HepG2 (cell line): ENCODE results near the gene SAA1. TPM values are rescaled to one million over a fixed set of nuclear protein-coding genes. Genes with fewer than 3 reads are reported as not detected.

Experiments
- ARID2 ChIP-seq: sonication (generic); formaldehyde crosslinking; IDR thresholded peaks from 2 replicates; pipeline ENCODE4 v1.8.1; 2022; ENCODE audit warnings: mild to moderate bottlenecking, missing genetic modification reagents, borderline replicate concordance
- ATF2 ChIP-seq: sonication (generic); formaldehyde crosslinking; IDR thresholded peaks from 2 replicates; pipeline ENCODE4 v1.4.0; 2020; ENCODE audit warnings: missing genetic modification reagents
- HDAC2 ChIP-seq: sonication (generic); formaldehyde crosslinking; IDR thresholded peaks from 2 replicates; pipeline ENCODE4 v1.4.0; 2020; ENCODE audit warnings: missing genetic modification reagents
- KMT2B ChIP-seq: IDR thresholded peaks from 2 replicates; pipeline ENCODE4 v1.6.1; 2016; ENCODE audit warnings: missing genetic modification reagents, missing compliant biosample characterization
- PHF21A ChIP-seq: sonication (generic); formaldehyde crosslinking; IDR thresholded peaks from 2 replicates; pipeline ENCODE4 v1.5.0; 2020; ENCODE audit warnings: mild to moderate bottlenecking, missing genetic modification reagents
- SOX5 ChIP-seq: IDR thresholded peaks from 2 replicates; pipeline ENCODE4 v1.6.1; 2016; ENCODE audit warnings: borderline replicate concordance
- TAF1 ChIP-seq: sonication (generic); formaldehyde crosslinking; IDR thresholded peaks from 2 replicates; pipeline ENCODE4 v1.4.0; 2020; ENCODE audit warnings: missing genetic modification reagents
- ZFX ChIP-seq: sonication (generic); formaldehyde crosslinking; IDR thresholded peaks from 2 replicates; pipeline ENCODE4 v1.4.0; 2020; ENCODE audit warnings: mild to moderate bottlenecking, low read depth, missing genetic modification reagents, moderate library complexity
- ZNF407 ChIP-seq: sonication (generic); formaldehyde crosslinking; IDR thresholded peaks from one replicate; pipeline ENCODE4 v1.5.1; 2020; ENCODE audit warnings: mild to moderate bottlenecking, missing genetic modification reagents; ENCODE audit errors: not compliant biosample characterization
- ZNF670 ChIP-seq: sonication (generic); formaldehyde crosslinking; IDR thresholded peaks from 2 replicates; pipeline ENCODE4 v1.8.0; 2022; ENCODE audit warnings: mild to moderate bottlenecking, missing genetic modification reagents, borderline replicate concordance
- ZNF781 ChIP-seq: sonication (generic); formaldehyde crosslinking; IDR thresholded peaks from 2 replicates; pipeline ENCODE4 v1.5.1; 2020; ENCODE audit warnings: borderline replicate concordance, mild to moderate bottlenecking, missing genetic modification reagents; ENCODE audit errors: not compliant biosample characterization
- polyA plus RNA-seq, 8 experiments: library from polyadenylated mRNA; depleted of rRNA in 3 of 8; stranded (reverse) in 7 of 8; unstranded in 1 of 8; fragments of >200 nt; fragmentation: Illumina TruSeq in 4 of 8; extraction: Trizol in 4 of 8; gene quantifications; 2 replicates each; pipeline versions ENCODE4 v1.2.1 to v1.2.3, GENCODE V29; 2011 to 2016; ENCODE audit warnings: low read depth in 4 of 8, missing spikeins in 1 of 8, mixed read lengths in 1 of 8; ENCODE audit not compliant: insufficient read depth in 1 of 8
- total RNA-seq, 5 experiments: library from RNA; depleted of rRNA; stranded (reverse); fragments of >200 nt; fragmentation: Illumina TruSeq; extraction: Trizol; gene quantifications; 2 replicates each; pipeline ENCODE4 v1.2.3, GENCODE V29; 2016; ENCODE audit warnings: low read depth in 1 of 5
- TF ChIP-seq, protein P1 (sequence below): sonication (generic); formaldehyde crosslinking; IDR thresholded peaks from 2 replicates; pipeline ENCODE4 v1.8.1; 2023; ENCODE audit warnings: mild to moderate bottlenecking, inconsistent platforms, moderate library complexity, missing genetic modification reagents, borderline replicate concordance
- TF ChIP-seq, protein P2 (sequence below): IDR thresholded peaks from 2 replicates; pipeline ENCODE4 v1.4.0; 2020; ENCODE audit warnings: mild to moderate bottlenecking, missing genetic modification reagents

The SAA1 gene
- total and polyA plus RNA-seq, 2 of the 13 experiments (the other 11 are each of a cell fraction or from before 2014, with no cell fraction given) = not detected

GRCh38 chr11:18236664-18237356, 29.3 kb upstream of the SAA1 start, which contains the start of gene SAA4 (continued):
- TF ChIP-seq ZNF407 (CRISPR knock-in tag) (no peak), ZNF781 (no peak), HDAC2 (CRISPR knock-in tag) (peak; percentile 34), ATF2 (CRISPR knock-in tag) (peak; percentile 86), ZNF670 (peak; percentile 38; the same call in 1 of the 2 replicates), PHF21A (CRISPR knock-in tag) (no peak), ARID2 (no peak), TAF1 (CRISPR knock-in tag) (peak; percentile 41; the same call in 1 of the 2 replicates), ZFX (no peak), SOX5 (peak; percentile 71; the same call in 1 of the 2 replicates), KMT2B (peak; percentile 52; the same call in 1 of the 2 replicates)
- TF ChIP-seq, protein P1, sequence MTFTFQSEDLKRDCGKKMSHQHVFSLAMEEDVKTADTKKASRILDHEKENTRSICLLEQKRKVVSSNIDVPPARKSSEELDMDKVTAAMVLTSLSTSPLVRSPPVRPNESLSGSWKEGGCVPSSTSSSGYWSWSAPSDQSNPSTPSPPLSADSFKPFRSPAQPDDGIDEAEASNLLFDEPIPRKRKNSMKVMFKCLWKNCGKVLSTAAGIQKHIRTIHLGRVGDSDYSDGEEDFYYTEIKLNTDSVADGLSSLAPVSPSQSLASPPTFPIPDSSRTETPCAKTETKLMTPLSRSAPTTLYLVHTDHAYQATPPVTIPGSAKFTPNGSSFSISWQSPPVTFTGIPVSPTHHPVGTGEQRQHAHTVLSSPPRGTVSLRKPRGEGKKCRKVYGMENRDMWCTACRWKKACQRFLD (CRISPR knock-in tag) = no peak
- TF ChIP-seq, protein P2, sequence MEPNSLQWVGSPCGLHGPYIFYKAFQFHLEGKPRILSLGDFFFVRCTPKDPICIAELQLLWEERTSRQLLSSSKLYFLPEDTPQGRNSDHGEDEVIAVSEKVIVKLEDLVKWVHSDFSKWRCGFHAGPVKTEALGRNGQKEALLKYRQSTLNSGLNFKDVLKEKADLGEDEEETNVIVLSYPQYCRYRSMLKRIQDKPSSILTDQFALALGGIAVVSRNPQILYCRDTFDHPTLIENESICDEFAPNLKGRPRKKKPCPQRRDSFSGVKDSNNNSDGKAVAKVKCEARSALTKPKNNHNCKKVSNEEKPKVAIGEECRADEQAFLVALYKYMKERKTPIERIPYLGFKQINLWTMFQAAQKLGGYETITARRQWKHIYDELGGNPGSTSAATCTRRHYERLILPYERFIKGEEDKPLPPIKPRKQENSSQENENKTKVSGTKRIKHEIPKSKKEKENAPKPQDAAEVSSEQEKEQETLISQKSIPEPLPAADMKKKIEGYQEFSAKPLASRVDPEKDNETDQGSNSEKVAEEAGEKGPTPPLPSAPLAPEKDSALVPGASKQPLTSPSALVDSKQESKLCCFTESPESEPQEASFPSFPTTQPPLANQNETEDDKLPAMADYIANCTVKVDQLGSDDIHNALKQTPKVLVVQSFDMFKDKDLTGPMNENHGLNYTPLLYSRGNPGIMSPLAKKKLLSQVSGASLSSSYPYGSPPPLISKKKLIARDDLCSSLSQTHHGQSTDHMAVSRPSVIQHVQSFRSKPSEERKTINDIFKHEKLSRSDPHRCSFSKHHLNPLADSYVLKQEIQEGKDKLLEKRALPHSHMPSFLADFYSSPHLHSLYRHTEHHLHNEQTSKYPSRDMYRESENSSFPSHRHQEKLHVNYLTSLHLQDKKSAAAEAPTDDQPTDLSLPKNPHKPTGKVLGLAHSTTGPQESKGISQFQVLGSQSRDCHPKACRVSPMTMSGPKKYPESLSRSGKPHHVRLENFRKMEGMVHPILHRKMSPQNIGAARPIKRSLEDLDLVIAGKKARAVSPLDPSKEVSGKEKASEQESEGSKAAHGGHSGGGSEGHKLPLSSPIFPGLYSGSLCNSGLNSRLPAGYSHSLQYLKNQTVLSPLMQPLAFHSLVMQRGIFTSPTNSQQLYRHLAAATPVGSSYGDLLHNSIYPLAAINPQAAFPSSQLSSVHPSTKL (CRISPR knock-in tag) = peak; percentile 90
